KBM-7 (cell line): ENCODE measurements around the gene NLGN4Y.
"Not testable (repeated sequence)": the region's sequence is repeated elsewhere in the genome, so short reads cannot be mapped to it uniquely, and the experiment has no call there.

Experiments
- DNase-seq: peaks from one replicate; pipeline ENCODE4 v3.0.0-alpha.2; 2015
- in situ Hi-C: fragments of 300-500 bp; cut with MboI; formaldehyde crosslinking; loops from 2 replicates; pipeline ENCODE4 v1.14.3; 2020; ENCODE audit warnings: low sequenced_read_pairs, low pct_unique_long_range_greater_than_20kb, mixed read lengths

NLGN4Y gene

GRCh38 chrY:14825728-14826127 lies 301.4 kb downstream of the NLGN4Y start:
- no peak for DNase-seq
- in situ Hi-C loops: no loop called here

- no peak for DNase-seq
- in situ Hi-C loops: no loop called here
These were observed 304.2 kb downstream of the NLGN4Y start for GRCh38 chrY:14828531-14828930.

DNA sequence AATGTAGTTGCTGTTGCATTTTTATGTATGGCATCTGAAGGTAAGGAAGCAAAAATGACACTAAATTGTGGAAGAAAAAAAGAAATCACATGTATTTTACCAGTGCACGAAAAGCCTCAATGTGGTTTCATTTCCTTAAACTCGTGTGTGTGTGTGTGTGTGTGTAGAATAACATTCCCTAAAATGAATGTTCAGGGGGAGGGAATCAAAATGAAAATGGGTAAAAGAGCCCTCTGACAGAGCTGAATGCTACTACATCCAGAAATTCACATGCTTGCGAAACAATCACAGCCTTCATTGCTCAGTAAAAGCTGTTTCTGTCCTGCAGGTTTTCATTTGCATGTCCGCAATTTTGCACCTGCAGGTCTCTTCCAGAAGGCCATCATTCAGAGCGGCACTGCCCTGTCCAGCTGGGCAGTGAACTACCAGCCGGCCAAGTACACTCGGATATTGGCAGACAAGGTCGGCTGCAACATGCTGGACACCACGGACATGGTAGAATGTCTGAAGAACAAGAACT lies 305.1 kb downstream of the NLGN4Y start:
- DNase-seq: no peak
- in situ Hi-C loops: no loop called here

- in situ Hi-C loops: no loop called here
- DNase-seq: no peak
These were observed 310.1 kb downstream of the NLGN4Y start for GRCh38 chrY:14834103-14835060.

DNA sequence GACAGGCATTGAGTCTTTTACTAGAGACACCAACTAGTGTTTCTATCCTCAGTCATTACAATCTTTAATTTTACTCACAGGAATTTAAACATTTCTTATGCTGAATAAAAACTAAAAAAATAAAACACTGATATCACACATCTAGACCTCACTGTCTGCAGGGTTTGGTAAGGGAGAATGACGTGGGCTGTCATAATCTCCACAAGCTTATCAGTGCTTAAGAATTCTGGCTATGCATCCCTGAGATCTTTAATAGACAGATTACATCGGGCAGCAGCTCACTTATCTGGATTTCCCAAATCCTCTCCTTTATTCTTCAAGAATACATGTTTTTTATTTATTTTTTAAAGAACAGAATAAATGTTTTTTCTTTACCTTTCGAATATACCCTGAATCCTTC lies 313.1 kb downstream of the NLGN4Y start:
- no peak for DNase-seq
- in situ Hi-C loops: no loop called here

- in situ Hi-C loops: no loop called here
- DNase-seq: peak; percentile 17
These were observed 326.4 kb downstream of the NLGN4Y start for GRCh38 chrY:14850734-14851133.

DNA sequence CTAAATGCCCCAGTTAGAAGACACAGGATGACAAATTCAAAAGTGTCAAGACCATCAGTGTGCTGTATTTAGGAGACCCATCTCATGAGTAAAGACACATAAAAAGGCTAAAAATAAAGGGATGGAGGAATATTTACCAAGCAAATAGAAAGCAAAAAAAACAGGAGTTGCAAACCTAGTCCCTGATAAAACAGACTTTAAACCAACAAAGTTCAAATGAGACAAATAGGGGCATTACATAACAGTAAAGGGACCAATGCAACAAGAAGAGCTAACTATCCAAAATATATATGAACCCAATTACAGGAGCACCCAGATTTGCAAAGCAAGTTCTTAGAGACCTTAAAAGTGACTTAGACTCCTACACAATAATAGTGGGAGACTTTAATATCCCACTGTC lies 336.1 kb downstream of the NLGN4Y start:
- in situ Hi-C loops: no loop called here
- no peak for DNase-seq

DNA sequence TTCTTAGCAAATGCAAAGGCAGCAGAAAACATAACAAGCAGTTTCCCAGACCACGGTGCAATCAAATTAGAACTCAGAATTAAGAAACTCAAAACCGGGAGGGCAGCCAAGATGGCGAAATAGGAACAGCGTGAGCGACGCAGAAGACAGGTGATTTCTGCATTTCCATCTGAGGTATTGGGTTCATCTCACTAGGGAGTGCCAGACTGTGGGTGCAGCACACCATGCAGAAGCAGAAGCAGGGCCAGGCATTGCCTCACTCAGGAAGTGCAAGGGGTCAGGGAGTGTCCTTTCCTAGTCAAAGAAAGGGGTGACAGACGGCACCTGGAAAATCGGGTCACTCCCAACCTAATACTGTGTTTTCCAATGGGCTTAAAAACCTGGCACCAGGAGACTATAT lies 336.7 kb downstream of the NLGN4Y start:
- in situ Hi-C loops, DNase-seq: not testable (repeated sequence)

- peak; percentile 60 for DNase-seq
- in situ Hi-C loops: no loop called here
These were observed 347.6 kb downstream of the NLGN4Y start for GRCh38 chrY:14871971-14872370.
